Measurements from ENCODE around the gene DHCR7.

- TF ChIP-seq POLR2A (IDR thresholded peaks at IDR 0.05), result no peak
- no peak for TF ChIP-seq CTCF (IDR thresholded peaks at IDR 0.05)
Observed at GRCh38 chr11:71446150-71446549, 2.0 kb downstream of the DHCR7 start.

Measured in Peyer's patch (tissue), 4 donors.